GM19455 (cell line): ENCODE results near the gene DNAL4.

Experiments used
- ATAC-seq: cut with Tn5 transposase; IDR thresholded peaks from one replicate; pipeline ENCODE4 v1.9.1; 2021; ENCODE audit not compliant: unreplicated experiment

The DNAL4 gene

DNA sequence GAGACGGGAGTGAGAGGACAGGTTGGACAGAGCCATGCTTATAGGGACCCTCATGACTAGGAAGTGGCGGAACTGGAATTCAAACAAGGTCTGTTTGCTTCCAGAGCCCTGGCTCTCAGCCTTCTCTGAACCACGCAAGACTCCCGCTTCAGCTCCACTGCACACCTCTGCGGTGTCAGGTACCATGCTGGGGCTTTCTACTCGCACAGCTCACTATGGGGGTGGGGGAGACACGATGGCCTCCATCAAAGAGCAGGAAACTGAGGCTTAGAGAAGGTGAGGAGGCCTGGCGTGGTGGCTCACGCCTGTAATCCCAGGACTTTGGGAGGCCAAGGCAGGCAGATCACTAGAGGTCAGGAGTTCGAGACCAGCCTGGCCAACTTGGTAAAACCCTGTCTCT, 52.4 kb downstream of the DNAL4 start:
- no peak for ATAC-seq

DNA sequence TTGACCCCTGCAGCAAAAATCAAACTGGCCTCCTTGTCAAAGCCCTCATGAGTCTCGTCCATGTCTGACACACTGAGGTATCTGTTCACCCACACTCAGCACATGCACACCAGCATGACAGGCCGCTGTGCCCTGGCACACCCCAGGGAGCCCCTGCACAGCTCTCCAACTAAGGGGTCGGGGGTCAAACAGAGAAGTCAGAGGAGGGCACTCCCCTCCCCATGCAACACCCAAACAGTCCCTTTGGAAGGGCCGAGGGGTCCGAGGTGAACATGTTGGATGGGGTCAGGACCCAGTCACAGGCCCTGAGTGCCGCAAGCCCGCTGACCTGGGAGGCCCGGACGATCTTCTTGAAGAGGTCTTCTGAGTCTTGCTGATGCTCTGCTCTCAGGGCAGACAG, 52.8 kb downstream of the DNAL4 start:
- ATAC-seq = no peak

- ATAC-seq = no peak
These were observed 53.2 kb downstream of the DNAL4 start for GRCh38 chr22:38740754-38741153.

GRCh38 chr22:38740116-38740723, 53.7 kb downstream of the DNAL4 start:
- ATAC-seq = no peak

GRCh38 chr22:38739300-38740055, 54.5 kb downstream of the DNAL4 start:
- no peak for ATAC-seq

DNA sequence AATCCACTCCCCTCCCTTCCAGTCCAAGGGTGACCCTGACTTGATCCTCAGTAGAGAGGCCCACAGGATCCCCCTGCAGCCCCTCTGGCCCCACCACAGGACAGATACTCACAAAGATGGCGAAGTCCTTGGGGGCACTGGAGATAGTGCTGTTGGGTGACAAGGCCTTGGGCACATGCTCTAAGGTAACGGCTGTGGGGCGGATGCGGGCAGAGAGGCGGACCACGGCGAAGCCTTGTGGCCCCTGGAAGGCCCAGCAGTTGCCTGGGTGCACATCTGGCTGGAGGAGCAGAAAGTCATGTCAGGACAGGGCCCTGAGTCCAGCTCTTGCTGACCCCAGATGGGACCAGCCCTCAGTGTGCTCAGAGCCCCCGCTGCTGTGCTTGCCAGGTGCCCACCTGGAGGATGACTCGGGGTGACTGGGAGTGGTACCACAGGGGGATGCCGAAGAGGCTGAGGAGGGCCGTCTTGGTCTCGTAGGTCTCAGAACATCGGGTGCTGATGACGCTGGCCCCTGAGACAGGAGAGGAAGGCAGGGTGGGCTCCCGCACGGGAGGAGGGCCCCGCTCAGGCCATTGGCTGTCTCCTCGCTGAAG, 55.4 kb downstream of the DNAL4 start:
- no peak for ATAC-seq

DNA sequence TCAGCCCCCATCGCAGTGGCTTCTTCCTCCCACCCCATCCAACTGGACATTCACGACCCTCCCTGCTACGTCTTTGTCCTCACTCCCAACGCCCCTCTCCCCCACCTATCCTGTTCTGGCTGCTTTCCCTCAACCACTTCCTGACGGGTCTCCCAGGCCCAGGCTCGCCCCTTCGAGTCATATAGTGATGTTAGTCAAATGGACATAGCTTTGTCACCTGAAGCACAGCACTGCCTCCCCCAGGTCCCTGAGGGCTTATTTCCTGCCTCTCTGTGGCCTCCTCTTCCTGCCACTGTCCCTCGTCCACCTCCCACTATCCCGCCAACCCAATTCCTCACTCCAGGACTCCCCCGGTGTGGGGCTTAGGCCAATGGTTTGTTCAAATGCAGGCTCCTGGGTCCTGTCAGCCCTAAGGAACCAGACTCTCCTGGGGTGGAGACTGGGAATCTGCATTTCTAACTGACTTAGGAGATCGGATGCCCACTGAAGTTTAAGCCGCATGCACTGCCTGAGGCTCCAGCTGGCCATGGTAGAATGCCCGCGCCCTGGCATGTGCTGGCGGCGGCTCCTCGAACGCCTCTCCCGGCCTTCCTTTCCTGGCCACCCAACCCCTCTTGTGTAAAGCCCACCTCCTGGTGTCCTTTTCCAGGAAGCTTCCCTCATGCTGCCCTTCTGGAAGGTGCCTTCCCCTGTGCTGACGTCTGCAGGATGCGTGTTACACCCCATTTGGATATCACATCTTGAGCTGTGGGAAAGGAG, 56.5 kb downstream of the DNAL4 start:
- ATAC-seq = no peak

- no peak for ATAC-seq
These were observed 57.7 kb downstream of the DNAL4 start for GRCh38 chr22:38736257-38736570.

- no peak for ATAC-seq
These were observed 58.3 kb downstream of the DNAL4 start for GRCh38 chr22:38735465-38736256.

DNA sequence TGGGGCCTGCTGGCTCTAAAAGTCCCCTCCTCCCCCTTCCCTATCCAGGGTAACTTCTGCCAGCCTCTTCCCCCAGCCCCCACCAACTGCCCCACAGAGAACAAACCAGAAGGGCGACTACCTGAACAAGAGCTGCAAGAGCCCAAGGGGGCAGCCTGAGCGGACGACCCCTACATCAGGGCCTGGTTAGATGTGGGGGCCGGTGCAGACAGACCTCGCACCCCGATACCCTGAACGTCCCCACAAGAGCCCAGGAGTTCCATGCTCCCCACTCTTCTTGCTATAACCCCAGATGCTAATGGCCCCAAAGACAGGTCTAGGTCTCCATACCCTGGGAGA, 58.8 kb downstream of the DNAL4 start:
- ATAC-seq = no peak

DNA sequence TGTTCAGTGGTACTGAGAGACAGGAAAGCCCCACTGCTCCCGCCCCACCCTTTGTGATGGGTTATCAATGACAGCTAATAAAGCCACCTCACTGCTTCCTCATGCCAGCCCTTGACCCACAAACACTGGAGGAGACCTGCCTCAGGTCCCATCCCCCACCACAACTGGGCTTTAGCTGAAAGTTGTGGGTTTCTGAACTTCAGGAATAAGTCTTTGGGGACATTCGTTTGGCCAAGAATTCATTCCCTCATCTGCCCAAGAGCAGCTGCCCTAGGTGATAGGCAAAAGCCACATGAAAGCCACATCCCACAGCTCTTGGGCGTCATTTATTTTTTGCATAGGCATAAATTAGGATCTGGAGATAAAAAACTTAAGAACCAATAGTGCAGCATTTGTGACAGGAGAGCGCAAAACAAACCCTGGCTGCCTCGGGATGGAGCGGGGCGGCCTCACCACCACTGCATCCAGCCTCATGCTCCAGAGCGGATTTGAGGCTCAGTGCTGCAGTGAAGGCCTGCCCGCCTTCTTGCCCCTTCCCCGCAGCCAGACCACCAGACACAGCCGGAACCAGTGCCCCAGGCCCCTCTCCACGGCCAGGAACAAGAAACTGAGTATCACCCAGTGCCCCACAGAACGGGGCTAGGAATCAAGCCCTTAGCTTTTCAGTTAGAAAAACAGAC, 59.4 kb downstream of the DNAL4 start:
- no peak for ATAC-seq

- ATAC-seq = no peak
These were observed 60.1 kb downstream of the DNAL4 start for GRCh38 chr22:38733724-38734381.

- no peak for ATAC-seq
These were observed 60.6 kb downstream of the DNAL4 start for GRCh38 chr22:38733329-38733723.

- no peak for ATAC-seq
These were observed 61.6 kb downstream of the DNAL4 start for GRCh38 chr22:38732251-38732815.

DNA sequence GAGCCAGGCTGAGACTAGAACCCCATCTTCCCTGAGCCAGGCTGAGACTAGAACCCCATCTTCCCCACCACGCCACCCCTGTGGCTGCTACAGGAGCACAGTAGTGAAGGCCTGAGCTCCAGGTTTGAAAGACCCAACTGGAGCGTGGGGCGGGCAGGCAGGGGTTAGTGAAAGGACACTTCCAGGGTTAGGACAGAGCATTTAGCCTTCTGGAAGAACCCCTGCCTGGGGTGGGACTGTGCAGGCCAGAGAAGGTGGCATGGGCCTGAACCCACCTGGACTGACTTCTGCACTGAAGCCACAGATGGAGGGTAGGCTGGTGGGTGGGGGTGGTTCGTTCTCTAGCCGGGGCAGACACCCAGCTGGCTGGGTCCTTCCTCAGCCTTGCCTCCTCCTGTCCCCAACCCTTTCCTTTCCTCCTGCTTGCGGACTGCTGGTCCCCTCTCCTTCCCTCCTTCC, 62.2 kb downstream of the DNAL4 start:
- no peak for ATAC-seq

- no peak for ATAC-seq
These were observed 63.5 kb downstream of the DNAL4 start for GRCh38 chr22:38730411-38730871.

- no peak for ATAC-seq
These were observed 64.0 kb downstream of the DNAL4 start for GRCh38 chr22:38729946-38730345.

DNA sequence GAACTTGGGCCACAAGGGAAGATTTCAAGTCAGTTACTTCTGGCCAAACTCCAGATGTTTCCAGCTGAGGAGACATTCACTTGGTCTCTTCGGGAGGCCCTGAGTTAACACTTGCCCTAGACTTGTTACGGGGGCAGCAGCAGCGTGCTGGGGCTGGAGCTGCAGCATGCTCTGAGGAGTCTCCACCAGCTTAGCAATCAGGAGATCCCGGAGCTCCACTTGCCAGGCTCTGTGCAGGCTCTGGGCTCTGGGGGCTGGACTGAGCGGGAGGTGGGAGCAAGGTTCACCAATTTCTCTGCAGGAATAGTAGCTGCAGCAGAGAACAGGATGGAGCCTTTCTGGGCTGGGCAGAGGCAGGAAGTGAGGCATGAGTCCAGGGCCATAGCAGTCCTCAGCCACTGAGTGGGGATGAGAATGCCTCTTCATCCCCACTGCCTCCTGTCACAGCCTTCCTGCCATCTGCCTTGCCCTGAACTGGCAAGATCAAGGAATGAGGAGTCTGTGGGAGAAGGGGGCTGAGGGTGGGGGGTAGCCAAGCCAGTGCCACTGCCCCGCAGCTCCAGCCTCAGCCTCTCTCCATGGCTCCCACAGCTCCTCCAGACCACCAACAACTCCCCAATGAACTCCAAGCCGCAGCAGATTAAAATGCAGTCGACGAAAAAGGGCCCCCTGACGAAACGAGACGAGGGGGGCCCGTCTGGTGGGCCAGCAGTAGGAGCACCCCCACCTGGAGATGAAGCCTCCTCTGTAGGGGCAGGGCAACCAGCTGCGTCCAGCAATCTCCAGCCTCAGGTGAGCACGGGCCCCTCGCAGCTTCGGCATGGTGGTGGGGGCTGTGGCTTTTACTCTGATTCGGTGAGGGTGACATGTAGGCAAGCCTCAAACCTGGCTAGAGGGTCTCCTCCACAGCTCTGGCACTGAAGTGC, 64.8 kb downstream of the DNAL4 start:
- no peak for ATAC-seq
